ENCODE data around the gene NPW.

Gene NPW

DNA sequence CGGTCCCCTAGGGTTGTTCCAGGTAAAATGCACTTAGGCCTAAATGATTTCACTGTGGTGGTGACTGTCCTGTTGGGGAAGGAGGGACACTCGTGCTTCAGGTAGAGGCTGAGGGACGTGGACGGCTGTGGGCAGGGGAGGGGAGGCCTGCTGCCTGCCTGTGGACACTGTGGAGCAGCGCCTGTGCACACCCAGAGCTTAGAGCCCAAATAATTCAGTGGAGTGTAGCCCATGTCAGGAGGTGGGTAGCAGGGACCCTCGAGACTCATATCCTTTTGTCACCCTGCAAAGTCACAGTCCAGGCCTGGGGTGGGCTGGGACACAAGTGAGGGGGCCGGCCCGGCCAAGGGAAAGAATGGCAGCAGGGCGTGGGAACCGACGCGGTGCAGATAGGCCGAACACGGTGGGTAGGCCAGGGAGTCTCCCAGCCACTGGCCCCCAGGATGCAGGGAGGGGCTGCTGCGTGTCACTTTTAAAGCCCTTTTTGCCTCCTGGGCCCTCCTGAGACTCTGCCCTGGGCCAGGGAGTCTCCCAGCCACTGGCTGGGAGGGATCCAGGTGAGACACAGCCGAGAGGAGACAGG lies 6.4 kb downstream of the NPW start:
- H3K4me3 ChIP-seq = peak overlapping the region; percentile 62 to 72
- intact Hi-C loops (cut with DNase I; ENCODE audit: low total_unique reads) = no loop called here
- peaks cover 0 to 13% (median 0%) of the 10 kb centered on the region in 3 donors for H3K36me3 ChIP-seq

DNA sequence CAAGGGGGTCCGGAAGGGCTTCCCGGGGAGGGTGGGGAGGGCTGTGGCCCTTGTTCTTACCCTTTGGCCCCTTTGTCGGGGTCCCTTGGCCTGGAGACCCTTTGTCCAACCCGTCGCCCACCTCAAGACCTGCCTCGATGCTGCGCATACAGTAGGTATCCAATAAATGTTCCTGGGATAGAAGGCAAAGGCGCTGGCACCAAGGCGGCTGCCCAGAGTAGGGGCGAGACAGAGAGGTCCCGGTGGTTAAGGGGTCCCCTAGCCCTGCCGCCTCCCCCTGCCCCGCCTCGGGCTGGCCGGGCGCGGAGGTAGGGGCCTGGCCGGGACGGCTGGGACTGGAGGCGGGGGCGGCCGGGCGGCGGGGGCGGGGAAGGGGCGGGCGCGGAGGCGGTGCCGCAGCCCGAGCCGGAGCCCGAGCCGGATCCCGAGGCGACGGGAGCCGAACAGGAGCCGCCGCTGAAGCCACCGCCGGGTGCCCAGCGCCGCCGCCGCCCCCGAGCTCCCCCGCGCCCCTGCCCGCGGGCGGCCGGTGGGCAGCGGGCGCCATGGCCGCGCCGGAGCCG lies 7.0 kb downstream of the NPW start, which contains the start of gene NHERF2:
NHERF2 (plus strand) TSS at position 442 of the 563 bp plus-strand sequence; CDS start at position 546, 104 bp downstream.
- intact Hi-C loops (cut with DNase I; ENCODE audit: low total_unique reads) = no loop called here
- H3K27me3 ChIP-seq = peaks cover 0 to 8% of the 10 kb centered on the region in 2 donors
- peak within 1 kb of the TSS; percentile 77 to 98 for H3K27ac ChIP-seq
- TF ChIP-seq, protein P1, sequence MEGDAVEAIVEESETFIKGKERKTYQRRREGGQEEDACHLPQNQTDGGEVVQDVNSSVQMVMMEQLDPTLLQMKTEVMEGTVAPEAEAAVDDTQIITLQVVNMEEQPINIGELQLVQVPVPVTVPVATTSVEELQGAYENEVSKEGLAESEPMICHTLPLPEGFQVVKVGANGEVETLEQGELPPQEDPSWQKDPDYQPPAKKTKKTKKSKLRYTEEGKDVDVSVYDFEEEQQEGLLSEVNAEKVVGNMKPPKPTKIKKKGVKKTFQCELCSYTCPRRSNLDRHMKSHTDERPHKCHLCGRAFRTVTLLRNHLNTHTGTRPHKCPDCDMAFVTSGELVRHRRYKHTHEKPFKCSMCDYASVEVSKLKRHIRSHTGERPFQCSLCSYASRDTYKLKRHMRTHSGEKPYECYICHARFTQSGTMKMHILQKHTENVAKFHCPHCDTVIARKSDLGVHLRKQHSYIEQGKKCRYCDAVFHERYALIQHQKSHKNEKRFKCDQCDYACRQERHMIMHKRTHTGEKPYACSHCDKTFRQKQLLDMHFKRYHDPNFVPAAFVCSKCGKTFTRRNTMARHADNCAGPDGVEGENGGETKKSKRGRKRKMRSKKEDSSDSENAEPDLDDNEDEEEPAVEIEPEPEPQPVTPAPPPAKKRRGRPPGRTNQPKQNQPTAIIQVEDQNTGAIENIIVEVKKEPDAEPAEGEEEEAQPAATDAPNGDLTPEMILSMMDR (IDR thresholded peaks at IDR 0.05) = no peak
- peak within 1 kb of the TSS; percentile 62 to 72 for H3K4me3 ChIP-seq
- H3K9me3 ChIP-seq = no peaks in the 10 kb centered on the region
- DNase-seq = no peak
- peaks cover 0 to 13% (median 0%) of the 10 kb centered on the region in 3 donors for H3K36me3 ChIP-seq
- peaks cover 0 to 77% (median 51%) of the 10 kb centered on the region in 4 donors for H3K4me1 ChIP-seq

More for the DNA sequence above, 6.4 kb downstream of the NPW start:
- Histone ChIP-seq H3K4me1 (peaks cover 0 to 71% (median 49%) of the 10 kb centered on the region in 4 donors), H3K9me3 (no peaks in the 10 kb centered on the region), H3K27me3 (peaks cover 0 to 13% of the 10 kb centered on the region in 2 donors), H3K27ac (peak overlapping the region; percentile 74 to 77)
- DNase-seq = no peak
- TF ChIP-seq, protein P1 (IDR thresholded peaks at IDR 0.05) = no peak

DNA sequence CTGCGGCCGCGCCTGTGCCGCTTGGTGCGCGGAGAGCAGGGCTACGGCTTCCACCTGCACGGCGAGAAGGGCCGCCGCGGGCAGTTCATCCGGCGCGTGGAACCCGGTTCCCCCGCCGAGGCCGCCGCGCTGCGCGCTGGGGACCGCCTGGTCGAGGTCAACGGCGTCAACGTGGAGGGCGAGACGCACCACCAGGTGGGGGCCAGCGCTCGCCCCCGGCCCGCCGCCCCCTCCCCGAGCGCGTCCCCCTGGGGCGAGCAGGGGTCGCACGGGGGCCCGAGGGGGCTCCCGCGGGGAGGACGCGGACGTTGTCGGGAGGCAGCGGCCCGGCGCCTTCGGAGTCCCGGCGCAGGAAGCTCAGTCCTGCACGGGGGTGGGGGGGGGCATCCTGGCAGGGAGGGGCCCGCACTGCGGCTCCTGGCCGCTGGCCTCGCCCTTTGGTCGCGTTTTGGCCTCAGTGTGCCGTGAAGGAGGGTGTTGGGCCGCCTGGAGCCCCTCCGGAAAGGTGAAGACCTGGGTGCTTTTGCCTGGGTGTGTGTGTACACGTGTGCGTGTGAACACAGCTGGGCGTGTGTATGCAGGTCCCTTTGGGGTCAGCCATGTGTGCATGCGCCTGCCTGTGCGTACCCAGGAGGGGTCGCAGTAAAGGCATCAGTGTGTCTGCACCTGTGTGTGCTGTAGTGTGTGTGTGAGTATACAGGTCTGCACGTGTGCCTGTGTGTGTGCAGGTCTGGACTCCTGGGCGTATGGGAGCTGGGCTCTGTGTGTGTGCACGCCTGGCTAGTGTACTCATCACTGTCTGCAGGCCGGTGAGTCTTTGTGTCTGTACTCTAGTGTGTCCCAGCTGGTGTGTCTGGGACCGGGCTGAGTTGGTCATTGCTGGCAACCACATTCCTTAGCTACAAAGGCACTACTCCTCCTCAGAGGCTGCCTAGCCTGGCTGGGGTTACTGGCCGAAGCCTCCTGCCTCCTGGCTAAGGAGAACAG lies 7.7 kb downstream of the NPW start:
- Histone ChIP-seq H3K9me3 (no peaks in the 10 kb centered on the region), H3K27ac (peak overlapping the region; percentile 77 to 98), H3K4me1 (peaks cover 0 to 82% (median 55%) of the 10 kb centered on the region in 4 donors), H3K36me3 (peaks cover 0 to 13% (median 0%) of the 10 kb centered on the region in 3 donors), H3K4me3 (peak overlapping the region; percentile 62 to 72), H3K27me3 (peaks cover 0 to 3% of the 10 kb centered on the region in 2 donors)
- TF ChIP-seq, protein P1 (IDR thresholded peaks at IDR 0.05) = no peak
- intact Hi-C loops (cut with DNase I; ENCODE audit: low total_unique reads) = no loop called here
- DNase-seq = no peak

DNA sequence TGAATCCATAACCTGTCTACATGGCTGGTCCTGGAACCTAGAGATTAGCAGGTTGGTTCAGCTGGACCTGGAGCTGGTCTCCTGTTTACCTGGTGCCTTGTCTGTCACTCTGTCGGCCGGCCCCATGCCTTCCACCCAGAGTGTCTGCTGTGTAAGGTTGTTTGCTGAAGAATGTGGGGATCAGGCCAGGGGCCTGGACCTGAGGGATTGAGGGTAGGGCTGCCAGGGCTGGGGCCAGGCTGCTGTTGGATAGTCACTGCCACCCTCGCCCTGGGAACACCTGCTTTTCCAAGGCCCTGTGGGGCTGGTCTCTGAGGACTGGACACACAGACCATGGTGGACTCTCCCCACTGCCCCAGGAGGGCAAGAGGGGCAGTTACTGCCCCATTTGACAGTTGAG lies 8.6 kb downstream of the NPW start:
- Histone ChIP-seq H3K27ac (peak overlapping the region; percentile 77 to 98), H3K27me3 (no peaks in the 10 kb centered on the region), H3K4me3 (peak overlapping the region; percentile 62 to 72), H3K9me3 (no peaks in the 10 kb centered on the region), H3K4me1 (peaks cover 0 to 82% (median 57%) of the 10 kb centered on the region in 4 donors), H3K36me3 (peaks cover 0 to 13% (median 0%) of the 10 kb centered on the region in 3 donors)
- intact Hi-C loops (cut with DNase I; ENCODE audit: low total_unique reads) = no loop called here
- TF ChIP-seq, protein P1 (IDR thresholded peaks at IDR 0.05) = no peak
- no peak for DNase-seq

DNA sequence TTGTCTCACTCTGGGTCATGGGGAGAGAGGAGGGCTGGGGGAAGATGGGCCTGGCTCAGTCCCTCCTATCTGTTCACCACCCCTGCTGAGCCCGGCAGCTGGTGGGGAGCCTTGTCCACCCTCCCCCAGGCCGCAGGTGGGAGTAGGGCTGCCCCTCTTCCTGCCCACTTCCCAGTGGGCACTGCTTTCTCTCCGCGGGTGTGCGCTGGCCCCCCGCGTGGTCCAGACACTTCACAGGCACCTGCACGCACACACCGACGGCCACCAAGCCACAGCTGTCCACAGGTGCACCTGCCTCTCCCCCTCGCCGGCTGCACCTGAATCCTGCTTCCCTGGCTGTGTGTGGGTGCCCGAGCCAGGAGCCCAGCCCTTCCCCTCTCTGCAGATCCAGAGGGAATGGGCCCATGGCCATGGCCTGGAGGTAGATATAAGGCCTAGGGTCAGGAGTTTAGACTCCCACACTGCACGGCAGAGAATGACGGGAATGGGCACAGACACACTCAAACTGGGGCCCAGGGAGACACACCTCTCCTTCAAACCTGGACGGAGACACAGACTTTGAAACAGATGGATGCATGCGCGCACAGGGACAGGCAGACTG lies 9.1 kb downstream of the NPW start:
- TF ChIP-seq, protein P1 (IDR thresholded peaks at IDR 0.05) = no peak
- no peaks in the 10 kb centered on the region for H3K27me3 ChIP-seq
- H3K4me1 ChIP-seq = peaks cover 0 to 82% (median 57%) of the 10 kb centered on the region in 4 donors
- intact Hi-C loops (cut with DNase I; ENCODE audit: low total_unique reads) = no loop called here
- H3K27ac ChIP-seq = peak overlapping the region in 1 of 2 donors; percentile 98
- no peaks in the 10 kb centered on the region for H3K9me3 ChIP-seq
- peak overlapping the region; percentile 62 to 72 for H3K4me3 ChIP-seq
- no peak for DNase-seq
- peaks cover 0 to 13% (median 0%) of the 10 kb centered on the region in 3 donors for H3K36me3 ChIP-seq
